Mesendoderm (in vitro differentiated cells): ENCODE results near the gene GUCY1A2.
"Not testable (repeated sequence)": the region's sequence is repeated elsewhere in the genome, so short reads cannot be mapped to it uniquely, and the experiment has no call there.

Source experiments
- DNase-seq: peaks from one replicate; pipeline ENCODE4 v3.0.0; 2013
- H2AK5ac ChIP-seq: 2 replicates; pipeline ENCODE4 v1.6.1; 2013; ENCODE audit warnings: low read length, inconsistent platforms
- H2BK120ac ChIP-seq: 2 replicates; pipeline ENCODE4 v1.6.1; 2013; ENCODE audit warnings: low read depth, mild to moderate bottlenecking, low read length, moderate library complexity, mixed read lengths
- H2BK15ac ChIP-seq: replicated peaks from 2 replicates; pipeline ENCODE4 v1.6.1; 2013; ENCODE audit warnings: low read depth, mild to moderate bottlenecking, moderate library complexity
- H2BK5ac ChIP-seq: 2 replicates; pipeline ENCODE4 v1.6.1; 2013; ENCODE audit warnings: low read length, inconsistent platforms
- H3K18ac ChIP-seq: 2 replicates; pipeline ENCODE4 v1.6.1; 2013; ENCODE audit warnings: mild to moderate bottlenecking, low read length, mixed read lengths
- H3K23ac ChIP-seq: one replicate; pipeline ENCODE4 v1.6.1; 2013; ENCODE audit warnings: low read length
- H3K27ac ChIP-seq: 2 replicates; pipeline ENCODE4 v1.5.1; 2013; ENCODE audit warnings: low read depth, mild to moderate bottlenecking, inconsistent platforms, low read length, moderate library complexity
- H3K27me3 ChIP-seq: 2 replicates; pipeline ENCODE4 v1.6.1; 2013; ENCODE audit warnings: low read length, control low read depth, mild to moderate bottlenecking, inconsistent platforms; ENCODE audit not compliant: insufficient read depth, poor library complexity
- H3K36me3 ChIP-seq: 2 replicates; pipeline ENCODE4 v1.6.1; 2013; ENCODE audit warnings: low read length, inconsistent platforms; ENCODE audit not compliant: control insufficient read depth, insufficient read depth
- H3K4ac ChIP-seq: one replicate; pipeline ENCODE4 v1.6.1; 2013; ENCODE audit warnings: low read depth, mild to moderate bottlenecking, low read length, moderate library complexity
- H3K4me1 ChIP-seq: 2 replicates; pipeline ENCODE4 v1.6.1; 2013; ENCODE audit warnings: low read depth, low read length, inconsistent platforms; ENCODE audit not compliant: control insufficient read depth
- H3K4me2 ChIP-seq: 2 replicates; pipeline ENCODE4 v1.6.1; 2013; ENCODE audit warnings: low read length
- H3K4me3 ChIP-seq: 2 replicates; pipeline ENCODE4 v1.5.1; 2013; ENCODE audit warnings: mild to moderate bottlenecking, low read length
- H3K56ac ChIP-seq: one replicate; pipeline ENCODE4 v1.6.1; 2013; ENCODE audit warnings: low read length
- H3K79me1 ChIP-seq: 2 replicates; pipeline ENCODE4 v1.6.1; 2013; ENCODE audit warnings: low read length, inconsistent platforms
- H3K79me2 ChIP-seq: 2 replicates; pipeline ENCODE4 v1.6.1; 2013; ENCODE audit warnings: mild to moderate bottlenecking, low read length; ENCODE audit not compliant: control insufficient read depth, insufficient read depth
- H3K9ac ChIP-seq: 2 replicates; pipeline ENCODE4 v1.6.1; 2013; ENCODE audit warnings: low read length, inconsistent platforms
- H4K5ac ChIP-seq: one replicate; pipeline ENCODE4 v1.6.1; 2013; ENCODE audit warnings: low read length
- H4K8ac ChIP-seq: one replicate; pipeline ENCODE4 v1.6.1; 2013; ENCODE audit warnings: low read depth, mild to moderate bottlenecking, control low read depth, low read length, moderate library complexity
- WGBS: extraction: QIAGEN DNeasy Blood & Tissue Kit; methylation state at CpG from one replicate; pipeline ENCODE4 v1.1.7; 2013; ENCODE audit warnings: low lambda C conversion rate, missing lambda C conversion rate; ENCODE audit not compliant: insufficient coverage; ENCODE audit errors: extremely low coverage; 5-methylcytosine and 5-hydroxymethylcytosine counted together

The GUCY1A2 gene

GRCh38 chr11:106904826-106905225, 113.5 kb downstream of the GUCY1A2 start:
- Histone ChIP-seq H3K4me3 (no peak overlapping the region), H3K23ac (no peak overlapping the region), H2AK5ac (no peak overlapping the region), H2BK15ac (no peak overlapping the region), H3K4me1 (no peaks in the 10 kb centered on the region), H3K79me2 (no peaks in the 10 kb centered on the region), H3K56ac (no peak overlapping the region), H2BK5ac (no peak overlapping the region), H2BK120ac (no peak overlapping the region), H3K79me1 (no peaks in the 10 kb centered on the region), H3K36me3 (no peaks in the 10 kb centered on the region), H3K27ac (no peak overlapping the region), H3K27me3 (no peaks in the 10 kb centered on the region), H4K8ac (no peak overlapping the region), H3K4me2 (no peak overlapping the region), H3K4ac (no peak overlapping the region), H3K18ac (no peak overlapping the region), H4K5ac (no peak overlapping the region), H3K9ac (no peak overlapping the region)
- no CpG with 5 or more reads among the region's 2 CpGs for WGBS
- no peak for DNase-seq

- H4K5ac ChIP-seq, result no peak overlapping the region
- H4K8ac ChIP-seq, result no peak overlapping the region
- H3K23ac ChIP-seq, result no peak overlapping the region
- no peak overlapping the region for H2BK5ac ChIP-seq
- H3K4me1 ChIP-seq, result no peaks in the 10 kb centered on the region
- no peak overlapping the region for H3K4me2 ChIP-seq
- H3K79me1 ChIP-seq, result no peaks in the 10 kb centered on the region
- H3K4ac ChIP-seq, result no peak overlapping the region
- no peaks in the 10 kb centered on the region for H3K79me2 ChIP-seq
- no peak overlapping the region for H3K18ac ChIP-seq
- H3K9ac ChIP-seq, result no peak overlapping the region
- no peak overlapping the region for H2BK120ac ChIP-seq
- no peaks in the 10 kb centered on the region for H3K36me3 ChIP-seq
- no peak overlapping the region for H3K56ac ChIP-seq
- no peak overlapping the region for H2BK15ac ChIP-seq
- H3K4me3 ChIP-seq, result no peak overlapping the region
- DNase-seq, result no peak
- no CpG with 5 or more reads among the region's 1 CpG for WGBS
- no peak overlapping the region for H2AK5ac ChIP-seq
- H3K27me3 ChIP-seq, result no peaks in the 10 kb centered on the region
- H3K27ac ChIP-seq, result no peak overlapping the region
These were observed 128.6 kb downstream of the GUCY1A2 start for GRCh38 chr11:106889718-106890117.

- Histone ChIP-seq H3K79me2 (no peaks in the 10 kb centered on the region), H3K4ac (no peak overlapping the region), H4K5ac (no peak overlapping the region), H3K23ac (no peak overlapping the region), H3K36me3 (no peaks in the 10 kb centered on the region), H4K8ac (no peak overlapping the region), H3K56ac (no peak overlapping the region), H2BK120ac (no peak overlapping the region), H3K79me1 (no peaks in the 10 kb centered on the region), H2BK15ac (no peak overlapping the region), H2BK5ac (no peak overlapping the region), H3K27ac (no peak overlapping the region), H2AK5ac (no peak overlapping the region), H3K27me3 (no peaks in the 10 kb centered on the region), H3K4me2 (no peak overlapping the region), H3K4me1 (no peaks in the 10 kb centered on the region), H3K9ac (no peak overlapping the region), H3K4me3 (no peak overlapping the region), H3K18ac (no peak overlapping the region)
- no peak for DNase-seq
- WGBS, result no CpG with 5 or more reads among the region's 5 CpGs
These were observed 129.9 kb downstream of the GUCY1A2 start for GRCh38 chr11:106888386-106888785.

GRCh38 chr11:106883693-106884092, 134.6 kb downstream of the GUCY1A2 start:
- not testable (repeated sequence) for H3K9ac ChIP-seq, H3K79me2 ChIP-seq, H2BK120ac ChIP-seq, H3K4me3 ChIP-seq, DNase-seq, H3K18ac ChIP-seq, H4K5ac ChIP-seq, H3K4me2 ChIP-seq, H3K56ac ChIP-seq, H3K23ac ChIP-seq, H3K79me1 ChIP-seq, H3K36me3 ChIP-seq, H2BK15ac ChIP-seq, H4K8ac ChIP-seq, H3K4ac ChIP-seq, H3K27ac ChIP-seq, H3K27me3 ChIP-seq, H2BK5ac ChIP-seq, H2AK5ac ChIP-seq, H3K4me1 ChIP-seq
- no CpG with 5 or more reads among the region's 5 CpGs for WGBS

DNA sequence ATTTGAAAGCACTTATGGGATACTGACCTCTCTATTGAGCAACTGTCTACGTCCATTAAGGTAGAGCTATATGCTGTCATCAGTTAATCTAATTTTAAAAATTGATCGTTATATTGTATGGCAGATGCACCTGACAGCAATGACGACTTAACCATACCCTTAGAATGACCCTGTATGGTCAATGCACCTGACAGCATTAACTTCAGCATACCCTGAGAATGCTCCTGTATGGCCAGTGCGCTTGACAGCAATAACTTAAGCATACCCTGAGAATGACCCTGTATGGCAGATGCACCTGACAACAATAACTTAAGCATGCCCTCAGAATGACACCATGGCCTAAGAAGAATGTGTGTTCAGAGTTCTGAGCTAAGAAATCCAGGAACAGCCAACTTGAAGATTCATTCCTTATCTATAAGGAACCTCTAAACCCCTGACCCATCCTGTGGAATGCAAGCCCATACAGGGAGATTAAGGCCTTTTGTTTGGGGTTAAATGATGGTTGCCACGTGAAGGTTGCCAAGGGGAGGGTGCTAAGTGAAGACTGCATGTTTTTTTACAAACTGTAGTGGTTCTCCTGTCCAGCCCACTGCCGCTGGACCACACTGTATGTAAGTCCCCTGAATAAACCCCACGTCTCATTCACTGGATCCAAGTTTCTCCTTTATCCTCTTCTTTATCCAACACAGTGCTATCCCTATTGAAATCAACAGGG, 138.3 kb downstream of the GUCY1A2 start:
- no CpG with 5 or more reads among the region's 7 CpGs for WGBS
- Histone ChIP-seq H3K23ac (no peak overlapping the region), H3K4me2 (no peak overlapping the region), H3K9ac (no peak overlapping the region), H3K36me3 (no peaks in the 10 kb centered on the region), H3K4me1 (no peaks in the 10 kb centered on the region), H4K5ac (no peak overlapping the region), H3K79me1 (no peaks in the 10 kb centered on the region), H2BK5ac (no peak overlapping the region), H3K27me3 (no peaks in the 10 kb centered on the region), H3K27ac (no peak overlapping the region), H3K79me2 (no peaks in the 10 kb centered on the region), H2AK5ac (no peak overlapping the region), H3K4me3 (no peak overlapping the region), H3K4ac (no peak overlapping the region), H3K18ac (no peak overlapping the region), H4K8ac (no peak overlapping the region), H3K56ac (no peak overlapping the region), H2BK120ac (no peak overlapping the region), H2BK15ac (no peak overlapping the region)
- peak; percentile 87 for DNase-seq

GRCh38 chr11:106879029-106879428, 139.2 kb downstream of the GUCY1A2 start:
- no peak overlapping the region for H2BK15ac ChIP-seq
- H3K4me3 ChIP-seq, result no peak overlapping the region
- no peak for DNase-seq
- H3K4ac ChIP-seq, result no peak overlapping the region
- no peak overlapping the region for H3K27ac ChIP-seq
- H2AK5ac ChIP-seq, result no peak overlapping the region
- no peaks in the 10 kb centered on the region for H3K36me3 ChIP-seq
- H2BK120ac ChIP-seq, result no peak overlapping the region
- H4K5ac ChIP-seq, result no peak overlapping the region
- H3K27me3 ChIP-seq, result no peaks in the 10 kb centered on the region
- no peak overlapping the region for H2BK5ac ChIP-seq
- H3K9ac ChIP-seq, result no peak overlapping the region
- no peaks in the 10 kb centered on the region for H3K4me1 ChIP-seq
- no peak overlapping the region for H4K8ac ChIP-seq
- H3K56ac ChIP-seq, result no peak overlapping the region
- no peaks in the 10 kb centered on the region for H3K79me2 ChIP-seq
- no CpG with 5 or more reads among the region's 3 CpGs for WGBS
- H3K18ac ChIP-seq, result no peak overlapping the region
- H3K4me2 ChIP-seq, result no peak overlapping the region
- H3K23ac ChIP-seq, result no peak overlapping the region
- no peaks in the 10 kb centered on the region for H3K79me1 ChIP-seq
